Measurements from ENCODE around the gene RHCE.
"Not testable (repeated sequence)": the region's sequence is repeated elsewhere in the genome, so short reads cannot be mapped to it uniquely, and the experiment has no call there.

- not testable (repeated sequence) for TF ChIP-seq POLR2A, CTCF (IDR thresholded peaks at IDR 0.05)
Measured at GRCh38 chr1:25402947-25403803, 17.4 kb downstream of the RHCE start.

Measured in breast epithelium (tissue), 3 donors.